Skeletal muscle cell (primary cell): ENCODE results near the gene GATAD2B.
"Not testable (repeated sequence)": the region's sequence is repeated elsewhere in the genome, so short reads cannot be mapped to it uniquely, and the experiment has no call there.

Experiments used
- DNase-seq: peaks from one replicate; pipeline ENCODE4 v3.0.0-alpha.2; 2010; ENCODE audit warnings: low read depth
- H3K4me3 ChIP-seq: 2 replicates; pipeline ENCODE4 v1.5.1; 2011; ENCODE audit warnings: low read depth, mild to moderate bottlenecking, control low read depth, low read length, moderate library complexity

Gene GATAD2B

GRCh38 chr1:153773096-153773921, 149.5 kb downstream of the GATAD2B start:
- H3K4me3 ChIP-seq = no peak overlapping the region
- no peak for DNase-seq

GRCh38 chr1:153771841-153772593, 150.8 kb downstream of the GATAD2B start:
- no peak for DNase-seq
- H3K4me3 ChIP-seq = no peak overlapping the region

- no peak overlapping the region for H3K4me3 ChIP-seq
- no peak for DNase-seq
Measured at GRCh38 chr1:153771261-153771660, 151.5 kb downstream of the GATAD2B start.

DNA sequence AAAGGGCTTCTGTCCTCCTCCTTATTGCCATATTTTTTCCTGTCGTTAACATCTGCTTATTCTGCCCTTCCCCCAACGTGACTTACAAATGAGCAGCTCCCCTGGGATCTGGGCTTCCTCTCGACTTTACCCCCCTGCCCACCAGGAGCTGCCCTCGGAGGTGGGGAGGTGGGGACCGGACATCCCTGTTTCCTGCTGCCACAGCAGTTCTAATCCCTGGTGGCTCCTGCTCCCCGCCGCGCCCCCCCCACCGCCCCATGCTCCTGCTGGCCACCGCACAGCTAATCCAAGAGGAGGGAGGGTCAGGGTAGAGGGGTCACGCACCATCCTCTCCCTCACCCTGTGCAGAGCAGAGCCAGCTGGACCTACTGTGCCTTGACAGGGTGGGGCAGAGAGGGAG, 152.0 kb downstream of the GATAD2B start:
- no peak overlapping the region for H3K4me3 ChIP-seq
- no peak for DNase-seq

- H3K4me3 ChIP-seq = no peak overlapping the region
- no peak for DNase-seq
Measured at GRCh38 chr1:153769221-153769620, 153.6 kb downstream of the GATAD2B start.

GRCh38 chr1:153768316-153769181, 154.2 kb downstream of the GATAD2B start:
- DNase-seq = no peak
- no peak overlapping the region for H3K4me3 ChIP-seq

- no peak for DNase-seq
- H3K4me3 ChIP-seq = no peak overlapping the region
Measured at GRCh38 chr1:153767519-153767918, 155.3 kb downstream of the GATAD2B start.

DNA sequence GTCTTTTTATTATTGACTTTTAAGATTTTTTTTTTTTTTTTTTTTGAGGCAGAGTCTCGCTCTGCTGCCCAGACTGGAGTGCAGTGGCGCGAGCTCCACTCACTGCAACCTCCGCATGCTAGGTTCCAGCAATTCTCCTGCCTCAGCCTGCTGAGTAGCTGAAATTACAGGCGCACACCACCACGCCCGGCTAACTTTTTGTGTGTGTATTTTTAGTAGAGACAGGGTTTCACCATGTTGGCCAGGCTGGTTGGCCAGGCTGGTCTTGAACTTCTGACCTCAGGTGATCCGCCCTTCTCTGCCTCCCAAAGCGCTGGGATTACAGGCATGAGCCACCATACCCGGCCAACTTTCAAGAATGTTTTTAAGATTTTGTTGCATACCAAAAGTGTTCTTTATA, 156.1 kb downstream of the GATAD2B start:
- not testable (repeated sequence) for DNase-seq

GRCh38 chr1:153764310-153764709, 158.5 kb downstream of the GATAD2B start:
- no peak overlapping the region for H3K4me3 ChIP-seq
- no peak for DNase-seq

More for the DNA sequence above, 156.1 kb downstream of the GATAD2B start:
- H3K4me3 ChIP-seq = not testable (repeated sequence)

GRCh38 chr1:153763365-153764225, 159.2 kb downstream of the GATAD2B start:
- no peak overlapping the region for H3K4me3 ChIP-seq
- no peak for DNase-seq

DNA sequence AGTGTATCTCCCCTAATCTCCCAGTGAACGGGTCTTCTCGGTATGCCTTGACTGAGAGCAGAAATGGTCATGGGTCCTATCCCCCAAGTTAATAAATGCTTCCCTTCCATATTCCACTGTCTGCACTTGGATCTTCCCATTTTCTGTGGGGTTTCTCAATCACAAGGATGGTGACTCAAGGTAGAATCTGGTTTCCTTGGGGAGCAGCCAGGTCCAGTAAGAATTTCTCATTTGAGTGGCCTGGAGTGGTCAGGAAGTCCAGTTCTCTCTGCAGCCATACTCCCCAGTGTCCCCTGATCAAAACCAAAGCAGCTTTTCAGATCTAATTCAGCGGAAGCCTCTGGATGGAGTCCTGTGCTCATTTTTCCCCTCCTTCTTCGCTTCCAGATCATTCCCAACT, 162.3 kb downstream of the GATAD2B start:
- no peak overlapping the region for H3K4me3 ChIP-seq
- DNase-seq = no peak
